Activated CD4-positive, alpha-beta memory T cell treated with anti-CD3 and anti-CD28 coated beads, Interleukin-2, amount 10 ng/mL, durations not matched to agents 7 days and 5 days (primary cell): Measurements from ENCODE around the gene CABLES1. TPM values are rescaled to one million over a fixed set of nuclear protein-coding genes. Genes with fewer than 3 reads are reported as not detected.

ENCODE experiments used
- CTCF ChIA-PET: fragments of 350-600 bp; sonication (Branson Sonifier 250); formaldehyde crosslinking; loops from one replicate; lab custom pipeline; 2021; ENCODE audit warnings: antibody characterized with exemption, inconsistent platforms; lab: Charles Lee
- POLR2A ChIA-PET: fragments of 350-600 bp; sonication (Branson Sonifier 250); formaldehyde crosslinking; loops from one replicate; lab custom pipeline; 2021; ENCODE audit warnings: antibody characterized with exemption; lab: Charles Lee
- DNase-seq: peaks from one replicate; pipeline ENCODE4 v3.0.0-alpha.2; 2020
- H3K27ac Mint-ChIP-seq: one replicate; pipeline ENCODE4 v1.8.0; 2021; ENCODE audit warnings: mild to moderate bottlenecking, mixed read lengths
- H3K27me3 Mint-ChIP-seq: one replicate; pipeline ENCODE4 v1.8.0; 2021; ENCODE audit warnings: mixed read lengths
- H3K36me3 Mint-ChIP-seq: one replicate; pipeline ENCODE4 v1.8.0; 2021; ENCODE audit warnings: low read depth, mixed read lengths
- H3K4me1 Mint-ChIP-seq: one replicate; pipeline ENCODE4 v1.8.0; 2021; ENCODE audit warnings: mixed read lengths
- H3K4me3 Mint-ChIP-seq: one replicate; pipeline ENCODE4 v1.8.0; 2021; ENCODE audit warnings: mild to moderate bottlenecking, mixed read lengths
- H3K9me3 Mint-ChIP-seq: one replicate; pipeline ENCODE4 v1.8.0; 2021; ENCODE audit warnings: mixed read lengths
- total RNA-seq, 2 experiments: library from RNA; stranded (reverse); gene quantifications; one replicate each; pipeline ENCODE4 v1.2.3, GENCODE V29; 2021

The CABLES1 gene
- total RNA-seq, 2 experiments from 2014 or later = 2.7 to 2.8 TPM

GRCh38 chr18:23244401-23244800 is 109.1 kb downstream of the CABLES1 start:
- no peak for DNase-seq
- H3K27me3 Mint-ChIP-seq = no peaks in the 10 kb centered on the region
- H3K4me1 Mint-ChIP-seq = peaks cover 2% of the 10 kb centered on the region
- ChIA-PET POLR2A (no interaction called here), CTCF (no interaction called here)
- no peak overlapping the region for H3K4me3 Mint-ChIP-seq
- no peaks in the 10 kb centered on the region for H3K9me3 Mint-ChIP-seq
- no peak overlapping the region for H3K27ac Mint-ChIP-seq
- H3K36me3 Mint-ChIP-seq = no peaks in the 10 kb centered on the region

- Mint-ChIP-seq H3K27ac (no peak overlapping the region), H3K9me3 (no peaks in the 10 kb centered on the region), H3K27me3 (no peaks in the 10 kb centered on the region), H3K4me3 (no peak overlapping the region), H3K36me3 (no peaks in the 10 kb centered on the region), H3K4me1 (peaks cover 6% of the 10 kb centered on the region)
- CTCF ChIA-PET = no interaction called here
- DNase-seq = no peak
- POLR2A ChIA-PET = no interaction called here
These were observed 110.2 kb downstream of the CABLES1 start for GRCh38 chr18:23245461-23245860.

DNA sequence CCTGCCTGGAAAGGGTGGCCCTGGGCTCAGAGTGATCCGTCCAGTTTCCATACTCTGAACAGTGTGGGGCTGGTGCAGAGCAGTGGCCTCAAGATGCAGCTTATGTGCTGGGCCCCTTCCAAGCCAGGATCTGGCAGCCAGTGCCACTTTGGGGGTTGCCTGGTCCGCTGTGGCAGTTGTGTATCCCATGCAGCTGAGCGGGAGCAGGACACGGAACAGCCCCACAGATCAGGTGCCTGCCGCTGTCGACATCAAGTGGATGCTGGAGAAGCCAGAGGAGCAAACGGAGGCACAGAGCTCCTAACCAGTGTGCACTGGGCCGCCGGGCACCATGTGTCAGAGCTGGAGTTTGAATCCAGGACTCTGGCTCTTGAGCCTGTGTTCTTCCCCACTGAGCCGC is 112.0 kb downstream of the CABLES1 start:
- POLR2A ChIA-PET = no interaction called here
- Mint-ChIP-seq H3K36me3 (no peaks in the 10 kb centered on the region), H3K27me3 (no peaks in the 10 kb centered on the region), H3K27ac (no peak overlapping the region), H3K4me3 (no peak overlapping the region), H3K9me3 (no peaks in the 10 kb centered on the region), H3K4me1 (peaks cover 16% of the 10 kb centered on the region)
- CTCF ChIA-PET = no interaction called here
- DNase-seq = no peak

GRCh38 chr18:23247896-23248295 is 112.6 kb downstream of the CABLES1 start:
- ChIA-PET CTCF (no interaction called here), POLR2A (no interaction called here)
- DNase-seq = no peak
- H3K4me3 Mint-ChIP-seq = no peak overlapping the region
- H3K27ac Mint-ChIP-seq = no peak overlapping the region
- H3K9me3 Mint-ChIP-seq = no peaks in the 10 kb centered on the region
- peaks cover 15% of the 10 kb centered on the region for H3K4me1 Mint-ChIP-seq
- H3K36me3 Mint-ChIP-seq = no peaks in the 10 kb centered on the region
- no peaks in the 10 kb centered on the region for H3K27me3 Mint-ChIP-seq

DNA sequence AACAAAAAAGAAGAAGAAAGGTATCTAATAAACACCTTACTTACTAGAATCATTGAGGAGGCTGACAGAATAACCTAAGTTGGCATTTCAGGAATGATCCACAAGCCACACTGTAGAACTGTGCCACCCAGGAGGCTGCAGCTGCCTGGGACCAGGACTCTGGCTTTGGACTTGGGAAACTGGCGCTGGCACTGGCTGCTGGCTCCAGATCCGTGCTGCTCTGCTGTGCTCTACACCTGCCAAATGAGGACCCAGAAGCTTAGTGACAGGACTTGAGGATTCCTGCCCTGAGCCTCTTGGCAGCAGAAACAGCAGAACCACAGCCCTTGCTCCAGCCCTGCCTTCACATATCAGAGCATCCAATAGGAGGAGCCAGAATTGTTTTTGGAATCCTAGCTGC is 113.5 kb downstream of the CABLES1 start:
- Mint-ChIP-seq H3K36me3 (no peaks in the 10 kb centered on the region), H3K27me3 (no peaks in the 10 kb centered on the region), H3K4me3 (no peak overlapping the region), H3K4me1 (peaks cover 15% of the 10 kb centered on the region), H3K27ac (no peak overlapping the region), H3K9me3 (no peaks in the 10 kb centered on the region)
- ChIA-PET CTCF (no interaction called here), POLR2A (no interaction called here)
- no peak for DNase-seq

GRCh38 chr18:23249348-23249747 is 114.1 kb downstream of the CABLES1 start:
- no peak for DNase-seq
- Mint-ChIP-seq H3K4me1 (peaks cover 15% of the 10 kb centered on the region), H3K27ac (no peak overlapping the region), H3K36me3 (no peaks in the 10 kb centered on the region), H3K4me3 (no peak overlapping the region), H3K27me3 (no peaks in the 10 kb centered on the region), H3K9me3 (no peaks in the 10 kb centered on the region)
- CTCF ChIA-PET = no interaction called here
- POLR2A ChIA-PET = no interaction called here

DNA sequence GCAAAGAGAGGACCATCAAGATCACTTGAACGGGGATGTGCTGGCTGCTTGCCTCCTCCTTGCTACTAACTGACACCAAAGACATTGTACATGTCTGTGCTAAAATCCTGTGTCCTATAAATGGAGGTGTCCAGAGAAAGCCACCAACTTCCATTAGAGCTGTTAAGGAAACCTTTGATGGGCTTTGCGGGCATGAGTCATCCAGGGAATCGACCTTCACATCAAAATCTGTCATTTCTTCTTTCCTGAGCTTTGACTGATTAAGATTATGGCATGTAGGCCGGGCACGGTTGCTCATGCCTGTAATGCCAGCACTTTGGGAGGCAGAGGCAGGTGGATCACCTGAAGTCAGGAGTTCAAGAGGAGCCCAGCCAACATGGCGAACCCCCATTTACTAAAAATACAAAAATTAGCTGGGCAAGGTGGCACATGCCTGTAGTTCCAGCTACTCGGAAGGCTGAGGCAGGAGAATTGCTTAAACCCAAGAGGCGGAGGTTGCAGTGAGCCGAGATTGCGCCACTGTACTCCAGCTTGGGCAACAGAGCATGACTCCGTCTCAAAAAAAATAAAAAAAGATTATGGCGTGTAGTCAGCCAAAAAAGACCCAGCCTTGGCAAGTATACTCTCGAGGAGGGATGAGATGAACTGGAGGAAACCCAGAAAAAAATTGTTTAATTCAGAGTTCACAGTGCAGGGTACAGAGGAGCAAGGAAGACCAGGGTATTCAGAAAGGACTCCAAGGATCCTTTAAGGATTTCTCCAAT is 115.8 kb downstream of the CABLES1 start:
- CTCF ChIA-PET = no interaction called here
- H3K27ac Mint-ChIP-seq = no peak overlapping the region
- H3K9me3 Mint-ChIP-seq = no peaks in the 10 kb centered on the region
- H3K27me3 Mint-ChIP-seq = no peaks in the 10 kb centered on the region
- H3K4me1 Mint-ChIP-seq = peaks cover 15% of the 10 kb centered on the region
- POLR2A ChIA-PET = no interaction called here
- peak; percentile 26 for DNase-seq
- no peak overlapping the region for H3K4me3 Mint-ChIP-seq
- no peaks in the 10 kb centered on the region for H3K36me3 Mint-ChIP-seq

- Mint-ChIP-seq H3K27ac (no peak overlapping the region), H3K4me3 (no peak overlapping the region), H3K27me3 (peaks cover 2% of the 10 kb centered on the region), H3K4me1 (peaks cover 25% of the 10 kb centered on the region), H3K9me3 (no peaks in the 10 kb centered on the region), H3K36me3 (no peaks in the 10 kb centered on the region)
- DNase-seq = no peak
- CTCF ChIA-PET = no interaction called here
- POLR2A ChIA-PET = no interaction called here
These were observed 118.3 kb downstream of the CABLES1 start for GRCh38 chr18:23253630-23254029.

DNA sequence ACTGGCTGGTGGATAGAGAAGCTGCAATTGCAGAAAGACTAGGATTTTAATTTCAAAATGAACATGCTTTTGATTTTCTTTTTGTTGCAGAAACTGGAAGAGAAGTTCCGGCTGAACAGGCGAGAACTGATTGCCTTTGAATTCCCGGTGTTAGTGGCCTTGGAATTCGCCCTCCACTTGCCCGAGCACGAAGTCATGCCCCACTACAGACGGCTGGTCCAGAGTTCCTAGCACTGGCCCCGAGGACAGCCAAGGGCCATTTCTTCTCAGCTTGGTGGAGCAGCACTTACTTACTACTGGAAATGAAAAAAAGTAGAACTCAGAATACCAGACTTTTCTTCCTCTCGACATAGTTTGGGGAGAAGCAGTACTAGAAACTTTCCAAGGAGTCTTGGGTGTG is 121.9 kb downstream of the CABLES1 start:
- H3K27me3 Mint-ChIP-seq = peaks cover 2% of the 10 kb centered on the region
- H3K36me3 Mint-ChIP-seq = no peaks in the 10 kb centered on the region
- no peaks in the 10 kb centered on the region for H3K9me3 Mint-ChIP-seq
- no peak for DNase-seq
- ChIA-PET POLR2A (no interaction called here), CTCF (no interaction called here)
- peaks cover 32% of the 10 kb centered on the region for H3K4me1 Mint-ChIP-seq
- H3K27ac Mint-ChIP-seq = no peak overlapping the region
- no peak overlapping the region for H3K4me3 Mint-ChIP-seq

DNA sequence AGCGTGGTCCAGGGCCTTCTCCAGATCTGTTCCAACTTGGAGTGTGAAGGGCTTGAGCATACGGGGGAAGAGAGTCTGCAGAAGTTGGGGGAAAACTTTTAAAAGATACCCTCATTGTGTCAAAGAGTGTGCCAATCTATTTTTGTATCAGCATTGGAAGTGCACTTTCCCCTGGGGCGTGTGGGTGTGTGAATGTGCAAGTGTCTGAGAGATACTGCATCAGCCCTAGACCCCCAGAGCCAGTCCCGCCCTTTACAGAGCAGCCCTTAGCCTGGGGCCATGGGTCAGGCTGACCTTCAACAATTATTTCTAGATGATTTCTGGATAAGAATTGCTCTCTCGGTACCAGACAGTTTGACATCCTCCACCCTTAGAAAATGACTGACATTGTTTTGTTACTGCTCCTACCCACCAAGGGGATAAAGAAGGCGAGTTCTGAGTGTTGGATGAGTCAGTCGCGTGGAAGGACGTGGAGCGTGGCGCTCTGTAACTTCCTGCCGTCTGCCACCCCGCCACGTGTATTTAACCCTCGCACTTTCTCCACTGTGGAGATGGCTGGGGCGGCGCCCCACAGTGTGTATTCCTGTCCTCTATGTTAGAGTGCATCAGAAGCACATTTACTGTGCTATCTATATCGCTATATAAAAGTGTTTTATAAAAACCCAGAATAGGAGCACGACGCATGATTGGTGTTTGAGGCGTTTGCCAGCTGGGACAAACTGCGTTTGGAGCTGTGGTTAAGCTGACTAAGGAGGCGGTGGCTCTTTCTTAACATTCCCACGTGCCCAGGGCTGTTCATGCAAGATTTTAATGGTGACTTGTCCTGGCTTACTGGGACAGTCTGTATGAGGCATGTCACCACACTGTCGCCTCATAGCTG is 122.6 kb downstream of the CABLES1 start:
- Mint-ChIP-seq H3K27ac (no peak overlapping the region), H3K4me3 (no peak overlapping the region), H3K27me3 (peaks cover 2% of the 10 kb centered on the region), H3K36me3 (no peaks in the 10 kb centered on the region), H3K4me1 (peaks cover 31% of the 10 kb centered on the region), H3K9me3 (no peaks in the 10 kb centered on the region)
- CTCF ChIA-PET = no interaction called here
- peak; percentile 20 for DNase-seq
- POLR2A ChIA-PET = no interaction called here

DNA sequence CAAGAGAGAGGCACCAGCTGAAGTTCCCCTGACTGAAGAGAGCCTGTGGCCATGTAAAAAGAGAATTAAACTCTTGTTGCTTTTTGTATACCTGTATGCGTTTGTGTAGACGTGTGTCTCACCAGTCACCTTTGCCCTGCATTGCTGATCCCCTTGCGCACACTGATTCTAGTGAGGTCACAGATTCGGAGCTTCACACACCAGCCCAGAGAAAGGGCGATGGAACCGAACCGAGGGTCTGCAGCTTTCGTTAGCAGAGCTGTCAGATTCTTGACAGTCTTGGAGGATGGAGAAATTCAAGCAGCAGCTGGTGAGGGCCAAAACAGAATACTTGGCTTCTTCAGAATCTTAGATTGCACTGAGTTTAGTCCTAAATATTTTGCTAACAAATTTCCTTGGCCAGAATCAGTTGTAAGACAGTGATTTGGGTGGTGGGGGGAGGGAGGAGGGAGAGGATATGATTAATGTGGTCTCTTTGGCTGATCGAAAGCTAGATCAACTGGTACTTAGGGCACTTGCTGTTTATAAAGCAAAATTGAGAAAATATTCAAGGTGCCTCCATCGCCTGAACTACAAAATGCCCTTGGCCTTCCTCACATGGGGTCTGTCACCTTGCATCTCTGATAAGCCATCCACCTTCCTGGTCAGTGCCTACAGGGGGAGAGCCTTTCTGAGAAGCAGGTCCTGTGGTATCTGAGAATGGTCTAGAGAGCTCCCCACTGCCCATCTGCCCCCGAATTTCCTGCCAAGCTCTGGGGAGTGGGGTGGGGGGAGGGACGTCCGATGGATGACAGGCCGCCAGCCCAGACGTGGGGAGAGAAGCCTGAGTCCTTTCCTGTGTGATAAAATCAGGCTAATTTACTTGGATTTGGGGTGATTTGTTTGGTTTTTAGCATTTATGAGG is 123.5 kb downstream of the CABLES1 start:
- POLR2A ChIA-PET = no interaction called here

DNA sequence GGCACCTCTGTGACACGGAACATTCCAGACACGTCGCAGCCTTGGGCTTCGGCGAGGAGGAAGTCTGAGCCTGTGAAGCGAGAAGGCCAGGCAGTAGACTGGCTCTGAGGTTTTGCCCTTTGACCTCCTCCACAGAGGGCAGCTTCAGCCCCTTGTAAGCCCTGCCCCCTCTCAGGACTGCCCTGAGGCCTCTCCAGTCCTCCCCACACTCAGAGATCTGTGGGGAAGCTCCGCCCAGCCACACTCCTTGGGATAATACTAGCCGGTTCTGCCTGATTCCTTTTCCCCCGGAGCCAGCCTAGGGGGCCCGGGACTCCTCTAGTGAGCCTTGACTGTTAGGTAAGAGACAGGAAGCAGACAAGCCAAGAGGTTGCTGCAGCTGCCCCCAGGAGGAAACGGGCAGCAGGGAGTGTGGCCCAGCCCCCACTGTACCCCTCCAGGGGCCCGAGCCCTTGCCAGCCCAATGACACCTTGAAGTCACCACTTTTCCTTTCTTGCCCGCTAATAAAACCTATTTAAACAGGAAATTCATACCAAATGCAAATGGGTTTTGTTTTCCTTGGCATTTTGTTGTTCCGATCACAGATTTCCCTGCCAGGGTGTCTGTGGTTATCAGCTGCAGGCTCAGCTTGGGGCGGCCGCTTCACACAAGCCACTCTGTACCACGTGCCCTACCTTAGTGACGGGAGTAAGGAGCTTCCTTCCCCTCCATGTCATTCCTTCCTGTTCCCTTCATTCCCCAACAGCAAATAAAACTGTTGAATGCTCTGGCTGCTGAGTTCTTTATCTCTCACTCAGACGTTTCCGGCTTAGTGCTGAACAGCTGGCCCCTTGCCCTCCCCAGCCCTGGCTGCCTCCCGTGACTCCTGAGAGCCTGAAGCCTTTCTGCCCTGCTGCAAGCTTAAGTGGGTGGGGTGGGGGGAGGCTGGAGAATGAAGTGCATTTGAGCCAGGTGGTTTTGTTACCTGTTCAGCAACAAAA is 124.7 kb downstream of the CABLES1 start:
- Mint-ChIP-seq H3K27ac (no peak overlapping the region), H3K9me3 (no peaks in the 10 kb centered on the region), H3K4me1 (peaks cover 31% of the 10 kb centered on the region), H3K4me3 (no peak overlapping the region), H3K27me3 (peaks cover 2% of the 10 kb centered on the region), H3K36me3 (no peaks in the 10 kb centered on the region)
- CTCF ChIA-PET = interaction anchor here (0.9 kb wide), 1 partner anchor 228 kb away, joined by 4 read pairs; no protein-coding TSS in a partner anchor
- POLR2A ChIA-PET = no interaction called here
- DNase-seq = no peak

More for the DNA sequence above, 123.5 kb downstream of the CABLES1 start:
- peaks cover 31% of the 10 kb centered on the region for H3K4me1 Mint-ChIP-seq
- DNase-seq = no peak
- H3K36me3 Mint-ChIP-seq = no peaks in the 10 kb centered on the region
- no peak overlapping the region for H3K27ac Mint-ChIP-seq
- CTCF ChIA-PET = no interaction called here
- H3K27me3 Mint-ChIP-seq = peaks cover 2% of the 10 kb centered on the region
- no peak overlapping the region for H3K4me3 Mint-ChIP-seq
- H3K9me3 Mint-ChIP-seq = no peaks in the 10 kb centered on the region
